HG03280 (cell line): ENCODE data around the gene SLC4A8.

Experiments
- ATAC-seq: cut with Tn5 transposase; IDR thresholded peaks from one replicate; pipeline ENCODE4 v1.9.1; 2021; ENCODE audit warnings: mild to moderate bottlenecking, moderate library complexity; ENCODE audit not compliant: unreplicated experiment

SLC4A8 gene

GRCh38 chr12:51424662-51425539, at the start of gene SLC4A8:
Gene SLC4A8 (plus strand): TSS chr12:51424831. CDS start chr12:51424988, 157 bp downstream.
- ATAC-seq, result peak; percentile 83

DNA sequence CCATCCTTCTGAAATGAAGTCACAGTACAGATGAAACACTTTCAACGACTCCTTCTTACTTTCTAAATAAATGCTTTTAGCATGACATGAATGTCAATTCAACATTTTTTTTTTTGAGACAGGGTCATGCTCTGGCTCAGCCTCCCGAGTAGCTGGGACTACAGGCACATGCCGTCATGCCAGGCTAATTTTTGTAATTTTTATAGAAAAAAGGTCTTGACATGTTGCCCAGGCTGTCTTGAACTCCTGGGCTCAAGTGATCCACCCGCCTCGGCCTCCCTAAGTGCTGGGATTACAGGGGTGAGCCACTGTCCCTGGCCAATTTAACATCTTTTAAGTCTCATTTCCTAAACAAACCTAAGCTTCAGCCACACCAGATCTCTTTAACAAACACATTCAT, 49.8 kb upstream of the SLC4A8 start:
- ATAC-seq, result no peak

DNA sequence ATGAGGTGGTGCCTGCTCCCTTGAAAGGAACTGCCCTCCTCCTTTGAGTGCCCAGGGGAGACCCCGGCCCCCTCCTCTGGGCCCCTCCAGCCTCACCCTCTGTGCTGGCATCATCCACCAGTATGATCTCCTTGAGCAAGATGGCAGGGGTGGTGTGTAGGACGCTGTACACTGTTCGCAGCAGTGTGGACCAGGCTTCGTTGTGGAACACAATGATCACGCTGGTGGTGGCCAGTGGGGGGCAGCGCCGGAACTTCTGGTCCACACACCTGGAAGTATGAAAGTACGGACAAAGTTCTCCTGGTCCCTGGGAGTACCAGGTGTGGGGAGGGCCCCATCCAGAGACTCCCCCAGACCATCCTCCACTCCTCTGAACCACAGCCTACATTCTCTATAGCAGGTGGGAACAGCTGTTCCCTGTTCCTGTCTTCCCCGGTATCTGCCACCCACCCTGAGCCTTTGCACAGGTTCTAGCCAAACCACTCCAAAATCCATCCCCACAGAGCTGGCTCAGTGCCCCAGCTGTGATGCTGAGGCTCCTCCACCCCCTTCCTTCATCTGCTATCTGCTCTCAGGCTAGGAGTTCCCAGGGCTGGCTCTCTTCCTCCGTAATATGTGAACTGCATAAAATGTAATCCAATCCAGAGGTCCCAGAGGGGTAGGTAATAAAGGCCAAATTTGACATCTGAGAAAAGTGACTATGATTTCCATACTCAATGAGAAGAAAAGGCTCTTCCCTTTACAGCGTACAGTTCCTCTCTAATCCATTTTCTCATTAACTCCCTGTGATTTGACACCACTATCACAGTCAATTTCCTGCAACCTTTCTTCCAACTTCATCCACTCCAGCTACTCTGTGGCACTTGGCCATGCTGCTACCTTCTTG, 47.3 kb upstream of the SLC4A8 start:
- ATAC-seq, result no peak

- no peak for ATAC-seq
Observed at GRCh38 chr12:51378749-51379148, 45.9 kb upstream of the SLC4A8 start.

GRCh38 chr12:51379571-51379970, 45.1 kb upstream of the SLC4A8 start:
- no peak for ATAC-seq

- no peak for ATAC-seq
Observed at GRCh38 chr12:51381226-51382079, 43.2 kb upstream of the SLC4A8 start.

GRCh38 chr12:51382173-51382572, 42.5 kb upstream of the SLC4A8 start:
- no peak for ATAC-seq

GRCh38 chr12:51383269-51383905, 41.2 kb upstream of the SLC4A8 start:
- no peak for ATAC-seq

DNA sequence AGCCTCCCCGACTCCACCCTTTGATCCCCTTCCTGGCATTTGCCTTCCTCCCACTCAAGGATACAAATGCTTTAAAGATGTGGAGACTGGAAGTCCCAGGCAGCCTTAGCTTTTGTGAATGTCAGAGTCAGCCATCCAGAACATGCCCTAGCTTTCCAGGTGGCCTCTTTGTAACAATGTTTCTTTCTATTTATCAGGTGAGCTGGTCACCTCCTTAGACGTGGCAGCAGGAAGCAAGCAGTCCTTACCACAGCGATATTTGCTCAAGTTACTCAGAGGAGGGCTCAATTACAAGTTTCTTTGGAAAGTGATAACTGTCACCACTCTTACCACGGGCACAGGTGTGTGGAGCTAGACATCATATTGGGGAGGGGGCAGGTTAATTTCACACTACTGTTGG, 38.3 kb upstream of the SLC4A8 start:
- ATAC-seq, result no peak

DNA sequence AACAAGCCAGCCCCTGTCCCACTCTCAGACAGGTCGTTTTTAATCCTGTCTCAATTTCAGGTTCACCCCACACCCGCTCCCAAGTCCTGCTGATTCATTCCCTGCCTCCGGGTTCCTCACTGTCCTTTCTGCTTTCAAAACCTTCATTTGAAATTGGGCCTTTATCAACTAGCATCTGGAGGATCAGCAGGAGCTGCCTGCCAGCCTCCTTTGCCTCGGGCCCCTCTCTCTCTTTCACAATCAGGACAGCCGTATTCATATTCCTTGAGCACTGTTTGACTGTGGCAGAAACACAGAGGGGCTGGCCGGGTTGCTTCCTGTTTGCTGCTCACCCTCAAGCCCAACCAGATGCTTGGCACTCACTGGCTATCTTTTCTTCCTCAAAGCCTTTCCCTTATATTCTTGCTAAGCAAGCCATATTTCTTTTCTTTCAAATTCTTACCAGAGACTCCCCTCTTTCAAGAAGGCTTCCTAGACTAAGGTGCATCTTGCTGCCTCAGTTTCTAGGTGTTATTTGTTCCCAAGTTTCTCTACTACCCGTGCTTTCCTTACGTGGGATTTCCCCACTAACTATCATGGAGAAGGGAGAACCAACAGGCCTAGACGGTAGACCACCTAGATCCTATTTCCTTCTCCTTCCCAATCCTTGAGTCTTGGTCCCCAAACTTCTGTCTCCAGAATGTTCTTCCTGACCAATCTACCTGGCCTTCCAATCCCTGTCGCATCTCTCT, 36.4 kb upstream of the SLC4A8 start:
- ATAC-seq, result no peak

DNA sequence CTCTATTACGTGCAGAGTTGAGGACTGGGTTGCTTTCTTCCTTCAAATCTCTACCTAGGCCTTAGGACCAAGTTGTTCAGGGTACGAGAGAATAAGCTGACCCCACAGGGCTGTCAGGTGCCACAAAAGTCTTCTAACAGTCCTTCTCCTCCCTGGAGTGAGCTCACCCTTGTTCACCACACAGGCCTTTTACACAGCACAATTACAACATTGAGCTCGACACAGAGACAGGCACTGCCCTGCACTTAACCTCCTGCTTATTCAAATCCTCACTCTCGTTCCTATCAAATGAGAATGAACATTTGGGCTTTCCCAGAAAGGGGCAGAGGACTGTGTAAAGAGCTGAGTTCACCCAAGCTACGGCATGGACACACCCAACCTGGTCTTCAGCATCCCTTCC, 35.8 kb upstream of the SLC4A8 start:
- ATAC-seq, result no peak

DNA sequence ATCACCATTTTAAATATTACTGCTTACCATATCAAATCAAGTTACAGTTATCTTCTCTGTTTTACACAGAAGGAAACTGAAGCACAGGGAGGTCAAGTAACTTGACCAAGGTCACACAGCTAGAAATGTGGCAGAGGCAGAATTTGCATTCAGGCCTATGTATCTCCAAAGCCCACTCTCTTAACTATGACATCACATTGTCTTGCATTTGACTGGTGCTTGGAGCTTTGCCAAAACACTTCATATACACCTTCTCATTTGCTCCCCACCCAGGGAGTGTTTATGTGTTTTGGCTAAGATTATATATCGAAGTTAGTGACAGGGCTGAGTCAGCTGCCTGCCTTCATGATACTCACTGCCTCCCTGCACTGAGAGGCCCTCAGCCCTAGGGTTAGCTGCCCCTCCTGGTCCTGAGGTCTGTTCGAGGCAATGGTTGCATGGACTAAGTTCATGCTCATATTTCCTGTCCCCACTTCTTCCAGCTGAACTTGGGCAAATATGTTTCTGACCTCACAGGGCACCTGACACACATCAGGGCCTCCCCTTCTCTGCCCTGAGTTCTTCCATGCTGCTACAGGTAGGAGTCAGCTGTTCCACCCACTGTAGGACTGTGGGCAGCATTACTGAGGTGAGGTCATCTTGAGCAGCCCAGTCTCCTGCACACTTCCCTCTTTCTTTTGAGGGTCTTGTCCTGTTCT, 35.2 kb upstream of the SLC4A8 start:
- no peak for ATAC-seq

DNA sequence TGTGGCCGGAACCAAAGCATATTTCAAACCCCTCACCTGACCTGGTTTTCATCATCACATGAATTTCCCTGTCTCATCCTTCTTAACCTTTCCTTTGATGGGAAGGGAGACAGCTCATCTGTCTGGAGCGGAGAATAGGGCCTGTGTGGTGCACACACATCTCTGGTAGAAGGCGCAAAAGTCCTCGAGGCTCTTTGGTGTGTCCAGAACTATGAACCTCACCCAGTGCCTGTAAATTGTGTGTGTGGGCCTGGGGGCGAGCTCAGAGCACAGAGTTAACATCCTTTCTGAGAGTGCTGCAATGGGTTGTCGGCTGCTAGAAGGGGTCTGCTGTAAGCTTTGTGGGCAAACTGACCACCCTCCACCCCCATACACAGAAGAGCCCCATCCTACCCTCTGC, 34.2 kb upstream of the SLC4A8 start:
- ATAC-seq, result no peak

GRCh38 chr12:51390891-51391282, 33.7 kb upstream of the SLC4A8 start:
- peak; percentile 12 for ATAC-seq

DNA sequence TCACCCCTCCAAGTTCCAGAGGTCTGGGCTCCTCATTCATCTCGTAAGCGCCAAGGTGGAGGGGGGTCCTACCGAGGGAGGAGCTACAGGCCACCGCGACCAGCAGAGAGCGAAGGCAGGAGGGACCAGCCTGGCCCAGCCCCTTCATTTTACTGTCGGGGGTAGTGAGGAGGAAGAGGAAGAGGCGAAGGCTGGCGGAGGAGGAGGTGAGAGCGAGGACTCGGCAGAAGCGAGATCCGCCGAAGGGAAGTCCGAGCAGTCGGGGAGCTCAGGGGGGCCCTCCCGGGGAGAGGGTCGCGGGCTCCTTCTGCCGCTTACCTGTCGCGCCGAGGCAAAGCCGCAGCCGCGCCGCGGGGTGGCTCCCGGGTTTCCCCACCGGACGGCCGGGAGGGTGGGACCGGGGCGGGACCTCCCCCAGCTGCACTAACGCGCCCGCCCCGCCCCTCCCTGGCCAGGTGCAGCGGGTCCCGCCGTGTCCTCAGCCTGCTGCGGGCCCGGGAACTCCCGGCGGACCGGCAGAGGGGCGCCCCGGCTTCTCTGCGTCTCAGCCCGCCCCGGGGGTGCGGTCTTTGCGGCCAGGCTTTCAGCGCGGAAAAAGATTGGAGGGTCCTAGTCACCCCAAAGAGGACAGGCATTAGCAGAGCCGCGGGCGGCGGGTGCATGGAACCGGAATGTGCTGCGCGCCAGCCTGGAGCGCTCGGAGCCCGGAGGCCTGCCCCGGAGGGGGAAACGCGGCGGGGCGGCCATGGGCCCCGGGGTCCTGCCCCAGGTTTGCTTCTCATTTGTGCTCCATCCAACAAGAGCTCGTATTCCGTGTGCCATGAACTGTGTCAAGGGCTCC, 33.1 kb upstream of the SLC4A8 start, which contains the start of gene GALNT6:
TSS of gene GALNT6 (minus strand) at position 124 of the 841 bp plus-strand sequence. CDS start 11,625 bp downstream, outside the sequence.
- peak; percentile 44 for ATAC-seq

DNA sequence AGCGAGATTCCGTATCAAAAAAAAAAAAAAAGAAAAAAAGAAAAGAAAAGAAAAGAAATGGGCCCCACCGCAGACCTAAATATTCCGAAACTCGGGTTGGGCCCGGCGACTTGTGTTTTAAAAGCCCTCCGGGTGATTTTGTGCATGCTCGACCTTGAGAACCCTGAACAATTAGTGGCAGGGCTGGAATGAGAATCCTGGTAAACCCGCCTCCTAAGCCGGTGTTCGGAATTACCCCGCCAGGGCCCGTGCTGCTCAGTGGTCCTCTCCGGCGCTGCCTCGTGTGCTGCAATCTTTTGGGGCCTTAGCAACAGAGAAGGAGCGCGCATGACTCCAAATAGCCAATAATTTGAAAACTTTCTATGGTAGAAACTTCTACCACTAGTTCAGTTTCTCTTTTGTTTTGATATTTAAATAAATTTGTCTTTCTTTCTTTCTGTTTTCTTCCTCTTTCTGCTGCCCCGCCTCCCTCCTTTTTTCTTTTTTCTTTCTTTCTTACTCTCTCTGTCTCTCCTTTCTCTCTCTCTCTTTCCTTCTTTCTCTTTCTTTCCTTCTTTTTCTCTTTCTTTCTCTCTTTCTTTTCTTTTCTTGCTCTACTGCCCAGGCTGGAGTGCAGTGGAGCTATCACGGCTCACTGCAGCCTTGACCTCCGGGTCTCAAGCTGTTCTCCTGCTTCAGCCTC, 31.9 kb upstream of the SLC4A8 start:
- peak; percentile 45 for ATAC-seq
